ENCODE measurements around the gene SHMT2.
"Not testable (repeated sequence)": the region's sequence is repeated elsewhere in the genome, so short reads cannot be mapped to it uniquely, and the experiment has no call there.

SHMT2 gene

GRCh38 chr12:57272337-57273151, 43.0 kb downstream of the SHMT2 start:
- DNase-seq = no peak

GRCh38 chr12:57273516-57273915, 44.0 kb downstream of the SHMT2 start:
- DNase-seq = no peak

DNA sequence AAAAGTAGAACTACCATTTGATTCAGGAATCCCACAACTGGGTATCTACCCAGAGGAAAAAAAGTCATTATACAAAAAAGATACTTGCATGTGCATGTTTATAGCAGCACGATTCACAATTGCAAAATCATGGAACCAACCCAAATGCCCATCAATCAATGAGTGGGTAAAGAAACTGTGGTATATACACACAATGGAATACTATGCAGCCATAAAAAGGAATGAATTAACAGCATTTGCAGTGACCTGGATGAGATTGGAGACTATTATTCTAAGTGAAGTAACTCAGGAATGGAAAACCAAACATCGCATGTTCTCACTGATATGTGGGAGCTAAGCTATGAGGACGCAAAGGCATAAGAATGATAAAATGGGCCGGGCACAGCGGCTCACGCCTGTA, 46.7 kb downstream of the SHMT2 start:
- not testable (repeated sequence) for DNase-seq

- no peak for DNase-seq
Measured at GRCh38 chr12:57276935-57277563, 47.5 kb downstream of the SHMT2 start.

DNA sequence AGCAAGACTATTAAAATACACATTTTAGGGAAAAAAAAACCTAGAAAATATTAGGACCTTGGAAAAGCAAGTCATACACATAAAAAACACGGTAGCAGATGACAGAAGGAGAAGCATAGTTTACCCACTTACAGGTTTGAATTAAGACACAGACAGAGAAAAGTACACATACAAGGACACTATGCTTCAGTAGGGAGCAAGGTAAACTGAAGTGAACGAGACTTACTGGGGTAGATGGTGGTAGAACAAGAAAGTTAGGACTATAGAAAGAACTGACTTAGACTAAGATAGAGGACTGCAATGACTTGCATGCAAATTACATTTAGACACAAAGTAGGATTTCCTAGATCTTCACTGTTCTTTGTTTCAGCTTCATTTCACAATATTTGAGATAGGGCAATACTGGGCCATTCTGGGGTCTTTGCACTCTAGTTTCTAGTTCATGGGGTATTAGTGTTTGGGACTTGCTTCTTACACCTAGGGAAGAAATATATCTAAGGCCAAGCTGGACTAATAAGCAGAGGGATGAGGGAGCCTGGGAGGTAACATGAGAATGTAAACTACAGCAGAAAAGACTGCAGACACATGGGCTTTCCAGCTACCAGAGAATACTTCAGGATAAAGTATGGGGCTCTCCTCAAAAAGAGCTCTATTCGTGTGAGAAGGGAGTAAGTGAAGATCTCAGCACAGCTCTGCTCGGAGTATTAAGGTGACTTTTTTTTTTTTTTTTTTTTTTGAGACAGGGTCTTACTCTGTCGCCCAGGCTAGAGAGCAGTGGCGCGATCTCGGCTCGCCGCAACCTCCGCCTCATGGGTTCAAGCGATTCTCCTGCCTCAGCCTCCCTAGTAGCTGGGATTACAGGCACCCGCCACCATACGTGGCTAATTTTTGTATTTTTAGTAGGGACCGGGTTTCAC, 49.2 kb downstream of the SHMT2 start:
- DNase-seq = no peak

DNA sequence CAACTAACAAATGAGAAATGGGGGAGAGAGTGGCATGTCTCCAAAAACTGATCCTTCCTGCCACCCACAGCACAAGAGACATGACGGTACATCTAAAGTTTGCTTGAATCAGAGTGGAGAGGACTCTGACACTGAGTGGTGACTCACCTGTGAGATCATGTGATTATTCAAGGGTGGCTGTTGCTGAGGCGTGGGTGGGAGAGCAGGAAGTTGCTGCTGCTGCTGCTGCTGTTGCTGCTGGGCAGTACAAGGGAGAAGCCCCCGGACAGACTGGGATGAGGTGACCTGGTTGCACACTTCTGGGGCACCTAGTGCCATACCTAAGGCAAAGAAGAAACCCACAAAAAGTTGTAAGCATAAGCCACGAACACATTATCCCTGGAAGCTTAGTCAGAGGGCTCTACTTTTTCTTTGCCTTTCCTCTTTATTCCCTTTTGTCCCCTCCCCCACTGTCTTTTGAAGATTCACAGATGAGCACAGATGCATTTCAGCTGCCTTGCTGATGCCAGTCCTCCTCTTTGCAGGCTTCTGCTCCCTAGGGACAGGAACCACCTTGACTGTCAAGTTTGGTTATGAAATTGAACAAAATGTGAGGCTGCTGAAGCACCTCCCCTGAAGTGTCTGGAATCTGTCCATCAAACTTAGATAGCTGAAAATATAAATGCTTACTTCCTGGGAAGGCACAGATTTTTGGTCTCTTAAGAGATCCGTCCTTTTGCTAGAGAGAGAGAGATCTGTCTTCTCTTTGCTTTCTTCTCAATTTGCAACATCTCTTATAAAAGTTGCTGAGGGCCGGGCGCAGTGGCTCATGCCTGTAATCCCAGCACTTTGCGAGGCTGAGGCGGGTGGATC, 50.9 kb downstream of the SHMT2 start:
- no peak for DNase-seq

DNA sequence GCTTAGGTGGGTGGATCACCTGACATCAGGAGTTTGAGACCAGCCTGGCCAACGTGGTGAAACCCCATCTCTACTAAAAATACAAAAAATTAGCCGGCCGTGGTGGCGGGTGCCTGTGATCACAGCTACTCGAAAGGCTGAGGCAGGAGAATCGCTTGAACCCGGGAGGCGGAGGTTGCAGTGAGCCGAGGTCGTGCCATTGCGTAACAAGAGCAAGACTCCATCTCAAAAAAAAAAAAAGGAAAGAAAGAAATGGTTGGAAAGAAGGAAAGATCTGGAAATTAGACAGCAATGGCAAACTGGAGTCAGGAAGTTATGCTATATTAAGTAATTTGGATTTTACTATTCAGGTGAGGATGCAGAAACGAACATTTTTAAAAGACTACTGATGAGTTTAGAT, 52.6 kb downstream of the SHMT2 start:
- DNase-seq = not testable (repeated sequence)

Data from NCI-H526 treated with DMSO at 0.1 percent for 48 hours (cell line).